HT1080 (cell line): ENCODE data around the gene ADD3. TPM values are rescaled to one million over a fixed set of nuclear protein-coding genes. Genes with fewer than 3 reads are reported as not detected.
A peak's percentile ranks its signal among the peaks of the same experiment; 100 is the strongest.

Experiments
- DNase-seq: peaks from one replicate; pipeline ENCODE4 v3.0.0-alpha.2; 2015; ENCODE audit warnings: low read depth
- polyA plus RNA-seq, 2 experiments: library from polyadenylated mRNA; depleted of rRNA; stranded (reverse); fragments of >200 nt; gene quantifications; 2 replicates each; pipeline ENCODE4 v1.2.3, GENCODE V29; 2015
- total RNA-seq: library from RNA; depleted of rRNA; stranded (reverse); fragments of >200 nt; shearing (Covaris generic); gene quantifications from 2 replicates; pipeline ENCODE4 v1.2.3, GENCODE V29; 2014; rRNA removed

The ADD3 gene, protein sequence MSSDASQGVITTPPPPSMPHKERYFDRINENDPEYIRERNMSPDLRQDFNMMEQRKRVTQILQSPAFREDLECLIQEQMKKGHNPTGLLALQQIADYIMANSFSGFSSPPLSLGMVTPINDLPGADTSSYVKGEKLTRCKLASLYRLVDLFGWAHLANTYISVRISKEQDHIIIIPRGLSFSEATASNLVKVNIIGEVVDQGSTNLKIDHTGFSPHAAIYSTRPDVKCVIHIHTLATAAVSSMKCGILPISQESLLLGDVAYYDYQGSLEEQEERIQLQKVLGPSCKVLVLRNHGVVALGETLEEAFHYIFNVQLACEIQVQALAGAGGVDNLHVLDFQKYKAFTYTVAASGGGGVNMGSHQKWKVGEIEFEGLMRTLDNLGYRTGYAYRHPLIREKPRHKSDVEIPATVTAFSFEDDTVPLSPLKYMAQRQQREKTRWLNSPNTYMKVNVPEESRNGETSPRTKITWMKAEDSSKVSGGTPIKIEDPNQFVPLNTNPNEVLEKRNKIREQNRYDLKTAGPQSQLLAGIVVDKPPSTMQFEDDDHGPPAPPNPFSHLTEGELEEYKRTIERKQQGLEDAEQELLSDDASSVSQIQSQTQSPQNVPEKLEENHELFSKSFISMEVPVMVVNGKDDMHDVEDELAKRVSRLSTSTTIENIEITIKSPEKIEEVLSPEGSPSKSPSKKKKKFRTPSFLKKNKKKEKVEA
- total RNA-seq, result 22.5 and 25.8 TPM in 2 replicates
- 13.5 and 17.0 TPM in 2 replicates for polyA plus RNA-seq (2015; cell fraction: cytosol; rRNA removed)
- 52.7 and 167 TPM in 2 replicates for polyA plus RNA-seq (2015; cell fraction: nucleus; rRNA removed)

DNA sequence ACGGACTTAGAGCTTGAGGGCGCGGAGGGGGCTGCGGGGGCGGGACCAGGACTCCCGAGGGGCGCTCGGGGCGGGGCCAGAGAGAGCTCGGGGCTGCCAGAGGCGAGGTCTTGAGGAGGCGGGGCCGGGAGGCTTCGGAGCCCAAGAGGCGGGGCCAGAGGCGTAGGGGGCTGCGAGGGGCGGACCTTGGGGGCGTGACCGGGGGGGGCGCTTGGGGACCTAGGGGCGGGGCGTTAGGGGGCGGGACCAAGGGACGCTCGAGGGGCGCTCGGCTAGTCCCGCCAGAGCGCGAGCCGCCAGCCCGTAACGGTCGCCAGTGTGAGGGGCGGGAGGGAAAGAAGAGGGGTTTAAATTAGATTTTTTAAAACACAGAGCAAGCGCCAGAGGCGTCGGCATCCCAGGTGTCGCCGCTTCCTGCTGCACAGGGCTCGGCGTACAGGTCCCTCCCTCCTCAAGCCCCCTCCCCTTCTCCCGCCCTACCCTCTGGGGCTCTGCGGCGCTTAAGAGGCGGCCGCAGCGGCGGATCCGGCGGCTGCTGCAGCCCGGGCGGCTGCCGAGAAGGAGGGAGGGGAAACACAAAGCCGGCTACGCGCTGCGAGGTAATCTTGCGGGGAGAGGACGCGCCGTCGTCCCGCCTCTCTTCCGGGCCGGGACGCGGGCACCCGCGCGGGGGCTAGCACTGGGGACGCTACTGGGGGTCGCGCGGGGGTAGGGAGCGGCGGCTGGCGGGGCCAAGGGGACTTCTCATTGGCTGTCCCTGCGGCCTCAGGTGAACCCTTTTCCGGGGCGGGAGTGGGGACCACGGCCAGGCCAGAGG lies at the start of gene ADD3:
ADD3 (plus strand) TSS at position 284 of the 817 bp plus-strand sequence. CDS start 92,670 bp downstream, outside the sequence.
- DNase-seq, result peak; percentile 68

DNA sequence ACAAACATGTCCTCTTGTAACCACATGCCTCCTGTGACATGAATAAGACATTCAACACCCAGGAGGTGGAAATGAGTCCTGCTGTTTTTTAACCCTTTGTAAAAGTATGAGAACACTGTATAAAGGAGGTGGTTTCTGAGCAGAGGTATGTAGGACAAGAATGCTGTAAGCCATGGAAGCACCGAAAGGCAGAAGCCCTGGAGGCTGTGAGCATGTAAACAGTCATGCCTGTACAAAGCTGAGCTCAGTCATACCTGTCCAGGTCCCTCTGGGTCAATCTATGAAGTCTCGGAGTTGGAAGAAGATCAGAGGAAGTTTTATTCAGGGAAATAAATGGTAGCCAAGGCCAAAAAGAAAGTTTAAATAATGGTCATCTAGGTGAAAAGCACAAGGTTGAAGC lies 49.7 kb upstream of the ADD3 start:
- no peak for DNase-seq

DNA sequence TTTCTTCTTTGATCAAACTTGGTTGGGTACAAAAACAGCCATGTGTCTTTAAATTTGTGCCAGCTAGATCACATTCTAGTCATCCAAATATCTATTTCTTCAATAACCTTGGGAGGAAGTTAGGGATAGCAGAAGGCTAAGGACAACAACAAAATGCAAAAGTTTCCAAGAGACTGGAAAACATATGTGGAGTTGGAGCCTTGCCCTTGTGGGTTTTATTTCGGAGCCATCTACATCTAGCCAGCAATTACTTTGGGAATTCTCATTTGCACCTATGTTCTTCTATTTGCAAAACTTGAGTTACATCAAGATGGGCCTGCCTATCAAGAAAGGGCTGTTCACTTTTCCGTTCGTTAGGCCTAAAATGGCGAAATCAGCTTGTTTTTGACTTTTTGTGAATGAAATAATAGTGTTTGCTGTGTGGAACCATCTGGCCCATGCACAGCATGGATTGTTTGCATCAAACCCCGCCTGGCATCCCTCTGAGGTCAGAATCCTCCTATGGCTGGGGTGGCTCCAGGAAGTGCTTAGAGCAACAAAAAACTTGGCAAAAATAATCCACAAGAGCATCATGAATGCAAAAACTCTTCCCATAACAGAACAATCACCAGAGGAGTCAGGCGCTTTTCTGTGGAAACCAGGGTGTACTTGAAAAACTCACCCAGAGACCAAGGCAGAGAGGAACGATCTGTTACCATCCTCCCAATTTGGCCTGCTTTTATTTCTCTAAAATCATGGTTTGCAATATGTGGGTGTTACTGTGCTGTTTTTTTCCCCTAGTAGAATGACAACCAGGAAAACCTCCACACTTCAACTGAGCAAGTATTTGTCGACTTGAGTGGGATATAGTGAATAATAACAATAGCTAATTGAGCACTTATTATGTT lies 48.3 kb upstream of the ADD3 start:
- DNase-seq, result no peak

DNA sequence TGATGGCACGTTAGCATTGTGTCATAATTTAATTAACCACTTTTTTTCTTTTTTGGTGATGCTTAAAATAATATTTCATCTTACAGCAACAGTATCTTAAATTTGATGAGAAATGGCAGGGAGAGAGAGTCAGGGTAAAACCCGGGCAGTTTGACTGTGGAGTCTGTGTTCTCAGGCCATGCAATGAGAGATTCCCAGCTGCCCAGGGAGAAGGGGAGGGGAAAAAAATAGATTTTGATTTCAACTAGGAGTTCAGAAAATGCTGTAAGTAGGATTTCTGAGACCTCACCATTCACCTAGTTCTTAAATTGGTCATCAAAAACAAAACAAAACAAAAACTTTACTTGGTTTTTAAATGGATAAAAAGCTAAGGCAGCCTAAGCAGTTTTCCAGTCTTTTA lies 47.1 kb upstream of the ADD3 start:
- DNase-seq, result no peak

DNA sequence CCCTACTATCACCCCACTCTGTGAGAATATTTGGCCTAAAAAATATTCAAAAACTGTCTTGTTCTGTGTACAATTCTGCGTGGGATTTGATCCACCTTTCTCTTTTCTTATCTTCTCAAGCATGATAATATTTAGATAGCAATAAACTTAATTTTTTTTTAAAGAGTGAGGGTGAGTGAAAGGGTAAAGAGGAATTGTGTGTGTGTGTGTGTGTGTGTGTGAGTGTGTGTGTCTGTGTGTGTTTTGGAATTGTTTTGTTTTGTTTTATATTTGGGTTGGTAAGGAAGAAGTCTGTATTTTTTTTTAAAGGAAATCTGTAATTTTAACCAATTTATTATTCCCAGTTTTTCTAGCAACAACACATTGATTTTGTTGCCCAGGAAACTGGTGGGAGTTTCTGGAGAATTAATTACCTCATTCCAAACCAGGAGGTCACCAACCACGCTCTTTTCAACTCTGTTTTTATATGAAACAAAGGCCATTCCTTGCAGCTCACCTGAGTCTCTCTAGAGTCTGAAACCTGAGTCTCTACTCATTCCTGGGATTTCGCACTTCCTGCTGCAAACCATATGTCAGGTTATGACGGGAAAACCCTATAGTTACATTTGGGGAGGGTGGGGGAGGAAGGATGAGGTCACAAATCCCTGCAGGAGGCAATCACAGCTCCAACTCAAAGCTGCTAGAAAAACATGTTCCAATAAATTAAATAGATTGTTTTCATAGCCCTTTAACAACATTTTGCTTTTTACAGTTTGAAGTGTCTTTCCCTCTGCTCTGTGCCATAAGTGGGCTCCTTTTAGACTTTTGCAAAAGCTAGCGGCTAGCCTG lies 46.4 kb upstream of the ADD3 start:
- peak; percentile 34 for DNase-seq

DNA sequence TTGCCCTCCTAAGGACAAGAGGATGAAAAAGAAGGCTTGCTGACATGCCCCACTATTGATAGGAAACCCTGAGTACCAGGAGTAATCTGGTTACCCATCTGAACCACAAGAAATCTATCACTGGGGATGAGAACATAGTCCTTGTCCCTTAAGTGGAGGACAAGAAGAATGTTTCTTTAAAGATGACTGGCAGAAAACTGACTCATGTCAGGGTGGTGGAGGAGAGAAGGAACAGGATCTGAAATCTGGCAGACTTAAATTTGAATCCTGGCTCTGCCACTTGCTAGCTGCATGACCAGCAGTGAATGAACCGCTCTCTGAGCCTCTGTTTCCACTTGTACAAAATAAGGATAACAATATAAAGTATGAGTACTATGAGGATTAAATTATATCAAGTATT lies 45.5 kb upstream of the ADD3 start:
- DNase-seq, result peak; percentile 7

DNA sequence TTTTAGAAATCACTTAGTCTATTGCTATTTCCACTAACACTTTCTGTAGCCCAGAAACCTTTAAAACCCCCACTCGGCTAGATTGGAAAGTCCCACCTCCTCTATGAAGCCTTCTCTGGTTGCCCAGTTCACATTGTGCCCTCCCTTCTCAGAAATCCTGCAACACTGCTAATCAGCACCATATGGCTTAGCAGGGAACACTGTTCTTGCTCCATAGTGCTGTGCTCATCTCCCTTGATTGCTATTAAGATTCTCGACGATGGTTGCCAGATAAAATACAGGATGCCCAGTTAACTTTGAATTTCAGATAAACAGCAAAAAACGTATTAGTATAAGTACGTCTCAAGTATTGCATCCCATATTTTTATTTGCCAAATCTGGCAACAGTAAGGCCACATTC lies 44.3 kb upstream of the ADD3 start:
- DNase-seq, result no peak

DNA sequence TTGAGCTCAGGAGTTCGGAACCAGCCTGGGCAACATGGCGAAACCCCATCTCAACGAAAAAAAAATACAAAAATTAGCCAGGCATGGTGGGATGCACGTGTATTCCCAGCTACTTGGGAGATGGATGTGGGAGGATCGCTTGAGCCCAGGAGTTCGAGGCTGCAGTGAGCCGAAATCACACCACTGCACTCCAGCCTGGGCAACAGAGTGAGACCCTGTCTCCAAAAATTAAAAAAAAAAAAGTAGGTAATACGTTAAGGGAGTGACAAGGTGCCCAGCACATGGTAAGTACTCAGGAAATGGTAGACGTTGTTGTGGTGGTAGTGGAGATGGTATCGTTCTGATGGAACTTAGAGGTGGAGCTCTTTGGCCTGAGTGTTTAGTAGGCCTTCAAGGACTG lies 43.5 kb upstream of the ADD3 start:
- DNase-seq, result no peak

DNA sequence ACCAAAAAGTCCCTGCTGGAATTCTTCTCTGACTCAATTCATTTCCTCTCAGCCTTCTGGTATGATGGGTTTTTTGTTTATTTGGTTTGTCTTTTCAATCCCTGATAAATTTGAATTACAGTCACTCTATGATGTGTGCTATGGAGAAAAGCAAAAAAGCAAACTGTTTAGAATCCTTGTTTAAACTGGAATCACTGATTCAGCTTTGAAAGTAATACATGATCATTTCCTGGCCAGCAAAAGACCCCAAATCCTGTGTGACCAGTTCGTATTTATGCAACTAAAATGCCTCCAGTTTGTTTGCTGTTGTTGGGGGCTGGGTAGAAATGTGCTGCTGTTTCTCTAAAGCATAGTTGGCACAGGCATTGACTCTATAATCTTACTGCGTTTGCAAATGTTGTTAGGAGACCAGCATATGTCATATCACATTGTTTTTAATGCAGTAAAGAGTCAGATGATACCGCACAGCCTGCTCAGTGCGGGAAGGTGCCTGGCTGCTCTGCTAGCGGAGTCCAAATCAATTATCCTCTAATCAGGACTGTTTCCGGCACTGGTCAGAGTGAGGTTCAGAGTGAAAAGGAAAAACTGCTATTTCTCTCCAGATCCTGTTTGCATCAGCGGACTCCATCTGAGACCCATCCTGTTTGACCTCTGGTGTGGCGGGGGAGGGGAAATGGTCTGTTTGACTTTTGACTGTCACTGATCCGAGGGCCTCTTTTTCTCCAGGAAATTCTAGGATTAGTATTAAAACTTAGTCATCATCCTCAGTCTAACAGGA lies 40.6 kb upstream of the ADD3 start:
- DNase-seq, result peak; percentile 76

DNA sequence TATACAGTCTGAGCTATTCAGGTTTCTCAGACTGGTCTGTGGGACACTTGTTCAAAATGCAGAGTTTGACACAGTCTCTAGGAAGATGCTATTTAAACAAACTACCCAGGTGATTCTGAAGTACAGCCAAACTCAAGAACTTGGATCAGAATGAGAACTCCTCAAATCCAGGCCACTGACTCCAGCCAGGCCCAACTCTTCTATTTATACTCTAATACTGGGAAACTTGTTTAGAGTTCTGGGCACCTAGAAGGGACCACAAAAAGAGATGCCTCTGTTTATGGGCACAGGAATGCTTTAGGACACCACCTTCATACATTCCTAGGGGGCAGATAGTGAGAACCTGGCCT lies 40.1 kb upstream of the ADD3 start:
- DNase-seq, result no peak

DNA sequence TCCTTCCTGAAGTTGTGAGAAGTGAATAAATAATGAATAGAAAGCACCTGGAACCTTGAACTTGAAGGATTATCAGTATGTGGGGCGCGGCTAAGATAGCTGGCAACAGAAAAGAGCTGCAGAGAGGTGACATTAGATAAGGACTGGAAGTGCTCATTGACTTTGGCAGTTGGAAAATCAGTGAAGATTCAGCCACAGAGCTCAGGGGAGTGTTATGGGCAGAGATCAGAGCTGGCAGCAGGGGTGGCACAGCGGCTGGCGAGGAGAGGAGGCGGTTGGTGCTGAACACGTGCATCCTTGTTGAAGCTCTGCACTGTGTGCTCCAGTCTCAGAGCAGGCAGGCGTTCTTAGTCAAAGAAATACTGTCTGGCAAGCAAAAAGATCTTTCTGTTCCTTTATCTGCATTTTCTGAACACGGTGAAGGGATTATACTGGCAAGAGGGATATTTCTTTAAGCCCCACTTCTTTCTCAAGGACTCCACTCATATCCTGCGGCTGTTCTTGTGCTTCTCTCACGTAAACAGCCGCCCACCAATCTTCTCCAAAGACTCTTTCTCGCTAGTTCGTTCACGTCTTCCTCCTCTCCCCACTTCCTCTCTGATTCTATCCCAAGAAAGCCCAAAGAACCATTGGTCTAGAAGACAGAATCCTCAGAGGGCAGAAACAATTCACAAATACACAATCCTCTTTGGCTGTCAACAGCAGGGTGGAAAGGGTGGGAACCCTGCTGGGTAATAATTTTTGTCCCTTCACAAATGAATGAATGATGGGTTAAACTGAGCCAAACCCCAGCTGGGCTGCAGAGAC lies 38.6 kb upstream of the ADD3 start:
- DNase-seq, result no peak

DNA sequence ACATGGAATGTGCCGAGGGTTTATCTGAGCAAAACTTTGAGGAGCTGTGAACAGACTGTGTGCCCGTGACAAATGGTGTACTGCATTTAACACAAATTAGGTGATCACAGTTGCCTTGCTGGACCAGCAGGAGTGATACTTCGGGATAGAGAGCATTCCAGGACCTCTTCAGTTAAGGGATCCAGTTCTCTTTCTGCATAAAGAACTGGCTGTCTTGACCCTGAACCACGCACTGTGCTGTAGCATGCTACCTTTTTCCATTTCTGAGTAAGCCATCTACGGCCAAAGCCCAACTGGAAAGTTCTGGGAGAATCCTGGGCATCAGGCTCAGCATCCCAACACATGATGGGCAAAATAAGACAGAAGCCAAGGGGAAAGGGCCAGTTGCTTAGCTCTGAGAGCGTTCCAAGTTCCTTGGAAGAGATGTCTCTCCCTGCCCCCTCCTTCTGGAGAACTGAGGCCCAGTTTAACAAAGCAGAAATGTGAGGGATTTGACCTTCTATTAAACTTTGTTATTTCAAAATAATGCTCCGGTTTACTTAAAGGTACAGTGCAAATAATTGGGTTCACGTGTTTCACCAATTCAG lies 37.9 kb upstream of the ADD3 start:
- DNase-seq, result no peak

DNA sequence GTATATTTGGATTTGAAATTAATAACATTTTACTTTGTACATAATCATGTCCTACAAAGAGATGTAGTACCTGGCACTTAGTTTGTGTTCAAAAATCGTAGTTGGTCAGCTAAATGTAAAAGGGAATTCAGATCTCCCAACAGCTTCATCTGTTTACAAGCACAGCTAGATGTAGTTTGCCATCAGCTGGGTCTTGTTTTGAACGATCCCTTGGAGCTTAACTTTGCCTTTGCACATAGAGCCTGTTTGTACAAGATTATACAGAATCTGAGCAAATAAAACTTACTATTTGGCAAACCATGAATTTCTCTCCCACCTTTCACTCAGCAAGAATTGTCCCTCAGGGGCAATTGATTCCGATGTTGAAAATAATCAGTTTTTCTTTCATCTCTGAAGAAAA lies 36.1 kb upstream of the ADD3 start:
- DNase-seq, result no peak

DNA sequence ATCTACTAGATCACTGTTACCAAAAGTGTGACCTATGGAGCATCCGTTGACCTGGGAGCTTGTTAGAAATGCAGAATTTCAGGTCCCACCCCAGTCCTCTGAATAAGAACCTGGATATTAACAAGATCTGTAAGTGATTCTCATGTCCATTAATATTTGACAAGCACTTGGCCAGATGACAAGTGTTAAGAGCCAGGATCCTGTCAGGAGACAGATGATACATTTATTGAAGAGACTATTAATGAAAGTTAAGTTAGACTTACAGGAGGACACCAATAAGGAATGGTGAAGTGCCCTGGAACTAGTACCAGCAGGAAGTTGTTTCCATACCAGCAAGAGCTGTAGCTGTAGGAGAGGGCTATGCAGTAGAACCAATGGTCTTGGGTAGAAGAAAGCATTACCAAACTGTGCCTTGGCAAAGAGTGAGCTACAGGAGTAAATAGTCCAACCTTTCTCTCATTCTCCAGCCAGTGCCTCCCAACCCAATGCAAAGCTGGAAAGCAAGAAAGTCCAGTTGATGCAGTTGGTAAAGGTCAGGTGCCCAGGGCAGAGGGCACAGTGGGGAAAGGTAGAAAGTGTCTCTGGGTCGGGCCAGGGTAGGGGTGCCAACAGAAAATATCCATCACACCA lies 35.3 kb upstream of the ADD3 start:
- DNase-seq, result no peak

DNA sequence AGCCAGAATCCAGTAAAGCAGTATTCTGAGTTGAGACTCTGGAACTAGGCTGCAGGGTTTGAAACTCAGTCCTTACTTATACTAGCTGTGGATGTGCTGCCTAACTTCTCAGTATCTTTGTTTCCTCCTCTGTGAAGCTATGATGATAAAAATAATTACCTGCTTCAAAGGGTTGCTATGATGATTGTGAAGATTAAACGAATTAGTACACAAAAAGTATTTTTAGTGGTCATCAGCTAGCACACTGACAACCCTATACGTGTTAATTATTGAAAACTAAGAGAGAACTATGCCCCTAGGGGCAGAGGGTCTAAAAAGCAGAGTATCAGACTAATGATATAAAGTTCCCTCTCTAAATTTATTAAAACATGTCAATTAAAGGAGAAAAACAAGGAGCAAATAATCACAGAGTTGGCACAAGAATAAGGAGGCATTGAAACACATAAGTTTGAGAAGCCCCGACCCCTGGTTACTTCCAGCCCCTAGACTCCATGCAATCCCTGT lies 34.4 kb upstream of the ADD3 start:
- no peak for DNase-seq

DNA sequence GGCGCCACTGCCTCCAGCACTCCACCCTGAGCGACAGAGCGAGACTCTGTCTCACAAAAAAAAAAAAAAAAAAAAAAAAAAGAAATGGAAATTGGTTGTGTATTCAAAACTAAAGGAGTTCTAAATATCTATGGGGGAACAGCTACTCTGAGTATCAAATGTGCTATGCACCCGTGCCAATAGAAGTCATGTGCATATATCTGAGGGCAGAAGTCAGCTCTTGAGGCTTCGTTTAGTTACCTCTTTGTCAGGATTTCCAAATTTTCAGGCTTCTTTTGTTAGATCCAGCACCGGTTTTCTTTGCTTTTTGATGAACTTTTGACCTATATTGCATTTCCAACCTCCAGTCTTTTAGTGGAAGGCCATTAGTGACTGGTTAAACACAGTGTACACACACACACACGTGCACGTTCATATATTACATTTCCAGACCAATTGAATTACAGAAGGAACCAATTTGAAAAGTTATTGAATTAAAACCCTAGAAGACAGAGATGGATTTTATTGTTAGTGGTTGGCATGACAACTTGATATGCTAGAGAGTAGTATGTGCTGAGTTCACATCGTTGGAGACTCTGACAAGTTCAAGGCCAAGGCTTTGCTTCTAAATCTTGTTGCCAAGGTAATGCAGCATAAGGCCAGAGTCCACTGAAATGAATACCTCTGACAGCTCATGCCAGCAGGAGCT lies 33.1 kb upstream of the ADD3 start:
- DNase-seq, result no peak
